HuH-7 (cell line): ENCODE results near the gene DZIP1L.

ENCODE experiments used
- DNase-seq: peaks from one replicate; pipeline ENCODE4 v3.0.0; 2011; ENCODE audit warnings: low spot score

The DZIP1L gene

GRCh38 chr3:138034918-138035317, 80.5 kb downstream of the DZIP1L start:
- DNase-seq = no peak

DNA sequence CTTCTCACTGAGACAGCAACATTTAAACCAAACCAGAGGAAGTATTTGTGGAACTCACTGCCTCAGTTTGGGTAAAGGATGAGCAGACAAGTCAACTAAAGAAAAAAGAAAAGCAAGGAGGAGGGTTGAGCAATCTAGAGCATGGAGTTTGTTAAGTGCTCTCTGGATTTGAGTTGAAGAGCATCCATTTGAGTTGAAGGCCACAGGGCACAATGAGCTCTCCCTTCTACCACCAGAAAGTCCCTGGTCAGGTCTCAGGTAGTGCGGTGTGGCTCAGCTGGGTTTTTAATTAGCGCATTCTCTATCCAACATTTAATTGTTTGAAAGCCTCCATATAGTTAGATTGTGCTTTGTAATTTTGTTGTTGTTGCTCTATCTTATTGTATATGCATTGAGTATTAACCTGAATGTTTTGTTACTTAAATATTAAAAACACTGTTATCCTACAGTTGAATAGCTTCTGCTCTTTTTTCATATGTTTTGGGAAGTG, 82.2 kb downstream of the DZIP1L start:
- no peak for DNase-seq

- no peak for DNase-seq
Measured at GRCh38 chr3:138032567-138032966, 82.8 kb downstream of the DZIP1L start.

DNA sequence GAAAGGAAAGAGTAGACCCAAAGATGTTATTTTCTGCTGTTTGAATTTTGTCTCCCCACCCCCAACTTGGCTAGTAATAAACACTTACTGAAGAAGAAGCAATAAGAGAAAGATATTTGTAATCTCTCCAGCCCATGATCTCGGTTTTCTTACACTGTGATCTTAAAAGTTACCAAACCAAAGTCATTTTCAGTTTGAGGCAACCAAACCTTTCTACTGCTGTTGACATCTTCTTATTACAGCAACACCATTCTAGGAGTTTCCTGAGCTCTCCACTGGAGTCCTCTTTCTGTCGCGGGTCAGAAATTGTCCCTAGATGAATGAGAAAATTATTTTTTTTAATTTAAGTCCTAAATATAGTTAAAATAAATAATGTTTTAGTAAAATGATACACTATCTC, 83.9 kb downstream of the DZIP1L start:
- no peak for DNase-seq

DNA sequence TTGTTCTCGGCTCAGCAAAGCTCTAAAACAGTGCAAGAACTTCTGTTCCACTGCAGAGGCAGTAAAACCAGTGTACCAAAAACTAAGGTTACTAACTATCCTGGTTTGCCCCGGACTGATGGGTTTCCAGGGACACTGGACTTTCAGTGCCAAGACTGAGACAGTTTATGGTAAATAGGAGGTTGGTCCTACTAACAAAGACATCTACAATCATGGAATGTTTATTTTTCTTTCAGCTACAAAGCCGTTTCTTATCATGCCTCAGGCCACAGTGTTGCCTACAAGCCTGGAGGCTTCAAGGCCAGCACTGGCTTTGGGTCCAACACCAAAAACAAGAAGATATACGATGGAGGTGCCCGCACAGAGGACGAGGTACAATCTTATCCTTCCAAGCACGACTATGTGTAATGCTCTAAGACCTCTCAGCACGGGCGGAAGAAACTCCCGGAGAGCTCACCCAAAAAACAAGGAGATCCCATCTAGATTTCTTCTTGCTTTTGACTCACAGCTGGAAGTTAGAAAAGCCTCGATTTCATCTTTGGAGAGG, 84.6 kb downstream of the DZIP1L start:
- DNase-seq = no peak

- DNase-seq = no peak
Measured at GRCh38 chr3:138027821-138028220, 87.6 kb downstream of the DZIP1L start.

GRCh38 chr3:138025553-138025952, 89.9 kb downstream of the DZIP1L start:
- DNase-seq = no peak

GRCh38 chr3:138023754-138024153, 91.7 kb downstream of the DZIP1L start:
- no peak for DNase-seq

DNA sequence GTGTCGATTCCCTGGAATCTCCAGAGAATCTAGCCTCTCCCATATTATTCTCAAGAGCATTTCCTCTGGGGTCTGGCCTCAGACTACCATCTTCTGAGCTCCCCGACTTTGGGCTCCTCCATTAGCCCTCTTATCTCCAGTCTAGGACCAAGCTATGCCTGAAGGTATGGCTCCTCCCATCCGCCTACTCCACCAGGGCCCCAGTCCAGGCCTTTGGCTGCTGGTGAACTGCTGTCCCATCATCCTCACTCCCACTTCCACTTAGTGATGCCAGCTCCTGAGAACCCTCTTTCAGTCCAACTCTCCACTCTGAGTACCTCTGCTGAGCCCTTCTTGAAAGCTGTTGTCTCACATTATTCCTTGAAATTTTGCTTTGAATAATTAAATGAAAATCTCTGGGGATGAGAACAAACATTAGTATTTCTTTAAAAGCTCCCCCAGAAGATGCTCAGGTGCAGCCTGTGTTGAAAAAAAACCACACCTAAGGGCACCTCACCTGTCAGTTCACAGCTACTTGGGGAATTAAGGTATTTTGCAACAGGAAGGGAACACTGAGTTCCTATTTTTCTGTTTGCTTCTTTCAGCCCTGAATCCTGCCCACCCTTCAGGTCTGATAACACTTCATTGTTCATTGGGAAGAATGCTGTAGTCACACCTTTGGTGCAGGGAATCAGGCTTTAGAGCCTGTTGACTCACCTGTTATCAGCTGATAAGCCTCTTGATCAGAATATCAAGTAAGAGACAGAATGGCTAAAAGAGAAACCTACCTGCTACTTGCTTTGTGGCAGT, 95.9 kb downstream of the DZIP1L start:
- no peak for DNase-seq

DNA sequence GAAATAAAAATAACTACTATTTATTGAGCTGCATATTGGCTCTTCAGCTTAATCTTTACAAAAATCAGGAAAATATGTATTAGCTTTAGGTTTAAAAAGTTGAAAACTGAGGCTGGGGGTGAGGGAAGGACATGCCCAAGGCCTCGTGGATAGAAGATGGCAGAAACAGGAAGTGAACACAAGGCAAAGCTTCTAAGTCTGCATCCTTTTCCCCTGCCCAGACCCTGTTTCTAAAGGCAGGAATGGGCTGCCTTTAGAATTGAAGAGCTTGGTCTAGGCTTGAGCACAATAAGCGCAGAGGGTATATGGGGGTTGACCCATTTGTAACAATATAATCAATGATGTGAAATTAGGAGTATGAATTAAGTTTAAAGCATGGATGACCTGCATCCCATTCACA, 99.3 kb downstream of the DZIP1L start:
- DNase-seq = no peak

GRCh38 chr3:138012526-138012925, 102.9 kb downstream of the DZIP1L start:
- DNase-seq = no peak
